WTC11 (cell line): ENCODE results near the gene ESYT1. TPM values are rescaled to one million over a fixed set of nuclear protein-coding genes. Genes with fewer than 3 reads are reported as not detected.

ENCODE experiments used
- ATAC-seq: fragments of 200-7000 bp; cut with Tn5 transposase; 2 replicates; pipeline ENCODE4 v1.10.0; 2021; ENCODE audit warnings: mild to moderate bottlenecking, moderate library complexity
- CTCF ChIA-PET: fragments of 300-600 bp; sonication (Branson Sonifier 250); formaldehyde crosslinking; loops from one replicate; lab custom pipeline; 2021; ENCODE audit warnings: antibody characterized with exemption; lab: Charles Lee
- POLR2A ChIA-PET: fragments of 350-600 bp; sonication (Branson Sonifier 250); formaldehyde crosslinking; loops from one replicate; lab custom pipeline; 2021; ENCODE audit warnings: antibody characterized with exemption; lab: Charles Lee
- DNase-seq: peaks from one replicate; pipeline ENCODE4 v3.0.0; 2021; ENCODE audit warnings: low spot score
- H3K27ac Mint-ChIP-seq: 2 replicates; pipeline ENCODE4 v1.8.0; 2021; ENCODE audit warnings: mixed read lengths
- H3K27me3 Mint-ChIP-seq: 2 replicates; pipeline ENCODE4 v1.8.0; 2021; ENCODE audit warnings: low read depth, mild to moderate bottlenecking, moderate library complexity, mixed read lengths
- H3K36me3 Mint-ChIP-seq: 2 replicates; pipeline ENCODE4 v1.8.0; 2021; ENCODE audit warnings: mixed read lengths
- H3K4me1 Mint-ChIP-seq: 2 replicates; pipeline ENCODE4 v1.8.0; 2022; ENCODE audit warnings: mixed read lengths
- H3K4me3 Mint-ChIP-seq: 2 replicates; pipeline ENCODE4 v1.8.0; 2021; ENCODE audit warnings: mild to moderate bottlenecking, moderate library complexity, mixed read lengths
- H3K9me3 Mint-ChIP-seq: 2 replicates; pipeline ENCODE4 v1.8.0; 2021; ENCODE audit warnings: mixed read lengths
- ETV6 ChIP-seq: sonication (generic); formaldehyde crosslinking; IDR thresholded peaks from 2 replicates; pipeline ENCODE4 v1.8.1; 2022; ENCODE audit warnings: mild to moderate bottlenecking, missing genetic modification reagents
- FOXK1 ChIP-seq: sonication (generic); formaldehyde crosslinking; IDR thresholded peaks from 2 replicates; pipeline ENCODE4 v1.8.0; 2022; ENCODE audit warnings: mild to moderate bottlenecking, moderate library complexity, missing genetic modification reagents
- IRF2 ChIP-seq: sonication (generic); formaldehyde crosslinking; IDR thresholded peaks from 2 replicates; pipeline ENCODE4 v1.8.0; 2022; ENCODE audit warnings: low read depth, missing genetic modification reagents, borderline replicate concordance
- JUN ChIP-seq: sonication (generic); formaldehyde crosslinking; IDR thresholded peaks from 2 replicates; pipeline ENCODE4 v1.8.0; 2023; ENCODE audit warnings: mild to moderate bottlenecking, missing genetic modification reagents
- NR1H2 ChIP-seq: sonication (generic); formaldehyde crosslinking; IDR thresholded peaks from 2 replicates; pipeline ENCODE4 v1.9.0; 2021; ENCODE audit warnings: mild to moderate bottlenecking, moderate library complexity, missing genetic modification reagents
- RORB ChIP-seq: fragments of 250-450 bp; sonication (Bioruptor Pico); IDR thresholded peaks from 2 replicates; pipeline ENCODE4 v1.9.0; 2021; ENCODE audit warnings: mild to moderate bottlenecking
- TEAD1 ChIP-seq: sonication (generic); formaldehyde crosslinking; IDR thresholded peaks from 2 replicates; pipeline ENCODE4 v1.8.0; 2022; ENCODE audit warnings: mild to moderate bottlenecking, missing genetic modification reagents
- ZNF121 ChIP-seq: sonication (generic); formaldehyde crosslinking; IDR thresholded peaks from 2 replicates; pipeline ENCODE4 v1.8.0; 2023; ENCODE audit warnings: missing genetic modification reagents
- ZNF219 ChIP-seq: sonication (generic); formaldehyde crosslinking; IDR thresholded peaks from 2 replicates; pipeline ENCODE4 v1.8.0; 2023; ENCODE audit warnings: missing genetic modification reagents, mild to moderate bottlenecking, borderline replicate concordance
- ZNF416 ChIP-seq: fragments of 250-450 bp; sonication (Bioruptor Pico); IDR thresholded peaks from 2 replicates; pipeline ENCODE4 v1.9.0; 2021; ENCODE audit warnings: mild to moderate bottlenecking, inconsistent platforms
- total RNA-seq: library from RNA; stranded (reverse); gene quantifications from 3 replicates; pipeline ENCODE4 v1.2.3, GENCODE V29; 2021
- TF ChIP-seq, protein P1 (sequence below): sonication (generic); formaldehyde crosslinking; IDR thresholded peaks from 2 replicates; pipeline ENCODE4 v1.8.1; 2022; ENCODE audit warnings: mild to moderate bottlenecking, moderate library complexity, missing genetic modification reagents
- TF ChIP-seq, protein P2 (sequence below): sonication (generic); formaldehyde crosslinking; IDR thresholded peaks from 2 replicates; pipeline ENCODE4 v1.8.0; 2022; ENCODE audit warnings: missing genetic modification reagents
- TF ChIP-seq, protein P3 (sequence below): sonication (generic); formaldehyde crosslinking; IDR thresholded peaks from 2 replicates; pipeline ENCODE4 v1.8.1; 2022; ENCODE audit warnings: low read depth, missing genetic modification reagents, borderline replicate concordance
- TF ChIP-seq, protein P4 (sequence below): sonication (generic); formaldehyde crosslinking; conservative IDR thresholded peaks from 2 replicates; pipeline ENCODE4 v1.8.1; 2023; ENCODE audit warnings: mild to moderate bottlenecking, low read depth, missing genetic modification reagents, moderate library complexity
- TF ChIP-seq, protein P5 (sequence below): sonication (generic); formaldehyde crosslinking; IDR thresholded peaks from 2 replicates; pipeline ENCODE4 v1.8.0; 2023; ENCODE audit warnings: mild to moderate bottlenecking, missing genetic modification reagents
- TF ChIP-seq, protein P6 (sequence below): sonication (generic); formaldehyde crosslinking; IDR thresholded peaks from 2 replicates; pipeline ENCODE4 v1.8.0; 2022; ENCODE audit warnings: mild to moderate bottlenecking, missing genetic modification reagents

ESYT1 gene
- total RNA-seq, 1 experiment from 2014 or later = 80.1 TPM

DNA sequence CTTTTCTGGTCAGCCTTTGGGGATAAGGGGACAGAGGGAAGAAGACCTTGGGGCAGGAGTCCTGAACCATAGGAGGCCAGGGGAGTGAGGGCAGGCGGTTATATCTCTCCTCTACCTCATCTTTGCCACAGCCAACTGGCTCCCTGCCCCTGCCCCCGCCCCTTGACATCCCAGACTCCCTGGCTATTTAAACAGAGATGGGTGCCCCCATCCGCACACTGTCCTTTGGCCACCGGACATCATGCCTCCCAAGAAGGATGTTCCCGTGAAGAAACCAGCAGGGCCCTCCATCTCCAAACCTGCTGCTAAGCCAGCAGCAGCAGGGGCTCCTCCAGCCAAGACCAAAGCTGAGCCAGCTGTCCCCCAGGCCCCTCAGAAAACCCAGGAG, 25.6 kb downstream of the ESYT1 start:
- POLR2A ChIA-PET = interaction anchor here (0.5 kb wide), 1 partner anchor 69 kb away, joined by 3 read pairs; no protein-coding TSS in a partner anchor

DNA sequence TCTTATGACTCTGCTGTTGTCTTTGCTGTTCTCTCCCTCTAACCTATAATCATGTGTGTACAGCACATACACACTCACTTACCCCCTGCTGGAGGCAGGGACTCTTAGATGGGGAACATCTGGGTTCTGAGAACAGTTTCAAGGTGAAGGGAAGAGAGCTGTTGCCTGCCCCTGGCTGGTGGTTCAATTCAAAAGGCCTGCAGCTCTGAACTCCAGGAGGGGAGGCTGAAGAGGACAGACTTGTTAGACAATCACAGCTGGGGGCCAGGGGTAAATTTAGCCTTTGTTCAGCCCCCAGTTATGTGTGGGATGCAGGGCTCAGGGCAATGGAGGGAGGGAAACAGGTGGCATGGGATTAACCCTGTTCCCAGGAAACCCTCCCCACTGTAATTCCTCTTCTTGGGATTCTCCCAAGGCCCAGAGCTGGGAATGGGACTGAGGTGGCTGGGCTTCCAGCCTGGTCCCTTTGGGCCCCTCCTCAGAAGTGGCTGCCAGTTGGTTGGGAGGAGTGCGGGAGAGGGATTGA, 26.2 kb downstream of the ESYT1 start:
- no peaks in the 10 kb centered on the region for H3K9me3 Mint-ChIP-seq
- ChIA-PET POLR2A (no interaction called here), CTCF (interaction anchor here (0.5 to 1.3 kb wide), 4 partner anchors 18 to 35 kb away, joined by 3 read pairs; partner anchors contain the start of genes ESYT1 and SMARCC2)
- H3K4me3 Mint-ChIP-seq = no peak overlapping the region
- TF ChIP-seq, protein P1, sequence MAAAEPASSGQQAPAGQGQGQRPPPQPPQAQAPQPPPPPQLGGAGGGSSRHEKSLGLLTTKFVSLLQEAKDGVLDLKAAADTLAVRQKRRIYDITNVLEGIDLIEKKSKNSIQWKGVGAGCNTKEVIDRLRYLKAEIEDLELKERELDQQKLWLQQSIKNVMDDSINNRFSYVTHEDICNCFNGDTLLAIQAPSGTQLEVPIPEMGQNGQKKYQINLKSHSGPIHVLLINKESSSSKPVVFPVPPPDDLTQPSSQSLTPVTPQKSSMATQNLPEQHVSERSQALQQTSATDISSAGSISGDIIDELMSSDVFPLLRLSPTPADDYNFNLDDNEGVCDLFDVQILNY (CRISPR knock-in tag) = no peak
- TF ChIP-seq, protein P2, sequence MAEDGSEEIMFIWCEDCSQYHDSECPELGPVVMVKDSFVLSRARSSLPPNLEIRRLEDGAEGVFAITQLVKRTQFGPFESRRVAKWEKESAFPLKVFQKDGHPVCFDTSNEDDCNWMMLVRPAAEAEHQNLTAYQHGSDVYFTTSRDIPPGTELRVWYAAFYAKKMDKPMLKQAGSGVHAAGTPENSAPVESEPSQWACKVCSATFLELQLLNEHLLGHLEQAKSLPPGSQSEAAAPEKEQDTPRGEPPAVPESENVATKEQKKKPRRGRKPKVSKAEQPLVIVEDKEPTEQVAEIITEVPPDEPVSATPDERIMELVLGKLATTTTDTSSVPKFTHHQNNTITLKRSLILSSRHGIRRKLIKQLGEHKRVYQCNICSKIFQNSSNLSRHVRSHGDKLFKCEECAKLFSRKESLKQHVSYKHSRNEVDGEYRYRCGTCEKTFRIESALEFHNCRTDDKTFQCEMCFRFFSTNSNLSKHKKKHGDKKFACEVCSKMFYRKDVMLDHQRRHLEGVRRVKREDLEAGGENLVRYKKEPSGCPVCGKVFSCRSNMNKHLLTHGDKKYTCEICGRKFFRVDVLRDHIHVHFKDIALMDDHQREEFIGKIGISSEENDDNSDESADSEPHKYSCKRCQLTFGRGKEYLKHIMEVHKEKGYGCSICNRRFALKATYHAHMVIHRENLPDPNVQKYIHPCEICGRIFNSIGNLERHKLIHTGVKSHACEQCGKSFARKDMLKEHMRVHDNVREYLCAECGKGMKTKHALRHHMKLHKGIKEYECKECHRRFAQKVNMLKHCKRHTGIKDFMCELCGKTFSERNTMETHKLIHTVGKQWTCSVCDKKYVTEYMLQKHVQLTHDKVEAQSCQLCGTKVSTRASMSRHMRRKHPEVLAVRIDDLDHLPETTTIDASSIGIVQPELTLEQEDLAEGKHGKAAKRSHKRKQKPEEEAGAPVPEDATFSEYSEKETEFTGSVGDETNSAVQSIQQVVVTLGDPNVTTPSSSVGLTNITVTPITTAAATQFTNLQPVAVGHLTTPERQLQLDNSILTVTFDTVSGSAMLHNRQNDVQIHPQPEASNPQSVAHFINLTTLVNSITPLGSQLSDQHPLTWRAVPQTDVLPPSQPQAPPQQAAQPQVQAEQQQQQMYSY = no peak
- no peak for TF ChIP-seq ZNF121 (CRISPR knock-in tag)
- TF ChIP-seq RORB (CRISPR knock-in tag) = no peak
- TF ChIP-seq, protein P3, sequence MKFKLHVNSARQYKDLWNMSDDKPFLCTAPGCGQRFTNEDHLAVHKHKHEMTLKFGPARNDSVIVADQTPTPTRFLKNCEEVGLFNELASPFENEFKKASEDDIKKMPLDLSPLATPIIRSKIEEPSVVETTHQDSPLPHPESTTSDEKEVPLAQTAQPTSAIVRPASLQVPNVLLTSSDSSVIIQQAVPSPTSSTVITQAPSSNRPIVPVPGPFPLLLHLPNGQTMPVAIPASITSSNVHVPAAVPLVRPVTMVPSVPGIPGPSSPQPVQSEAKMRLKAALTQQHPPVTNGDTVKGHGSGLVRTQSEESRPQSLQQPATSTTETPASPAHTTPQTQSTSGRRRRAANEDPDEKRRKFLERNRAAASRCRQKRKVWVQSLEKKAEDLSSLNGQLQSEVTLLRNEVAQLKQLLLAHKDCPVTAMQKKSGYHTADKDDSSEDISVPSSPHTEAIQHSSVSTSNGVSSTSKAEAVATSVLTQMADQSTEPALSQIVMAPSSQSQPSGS (CRISPR knock-in tag) = no peak
- TF ChIP-seq, protein P4, sequence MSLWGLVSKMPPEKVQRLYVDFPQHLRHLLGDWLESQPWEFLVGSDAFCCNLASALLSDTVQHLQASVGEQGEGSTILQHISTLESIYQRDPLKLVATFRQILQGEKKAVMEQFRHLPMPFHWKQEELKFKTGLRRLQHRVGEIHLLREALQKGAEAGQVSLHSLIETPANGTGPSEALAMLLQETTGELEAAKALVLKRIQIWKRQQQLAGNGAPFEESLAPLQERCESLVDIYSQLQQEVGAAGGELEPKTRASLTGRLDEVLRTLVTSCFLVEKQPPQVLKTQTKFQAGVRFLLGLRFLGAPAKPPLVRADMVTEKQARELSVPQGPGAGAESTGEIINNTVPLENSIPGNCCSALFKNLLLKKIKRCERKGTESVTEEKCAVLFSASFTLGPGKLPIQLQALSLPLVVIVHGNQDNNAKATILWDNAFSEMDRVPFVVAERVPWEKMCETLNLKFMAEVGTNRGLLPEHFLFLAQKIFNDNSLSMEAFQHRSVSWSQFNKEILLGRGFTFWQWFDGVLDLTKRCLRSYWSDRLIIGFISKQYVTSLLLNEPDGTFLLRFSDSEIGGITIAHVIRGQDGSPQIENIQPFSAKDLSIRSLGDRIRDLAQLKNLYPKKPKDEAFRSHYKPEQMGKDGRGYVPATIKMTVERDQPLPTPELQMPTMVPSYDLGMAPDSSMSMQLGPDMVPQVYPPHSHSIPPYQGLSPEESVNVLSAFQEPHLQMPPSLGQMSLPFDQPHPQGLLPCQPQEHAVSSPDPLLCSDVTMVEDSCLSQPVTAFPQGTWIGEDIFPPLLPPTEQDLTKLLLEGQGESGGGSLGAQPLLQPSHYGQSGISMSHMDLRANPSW (CRISPR knock-in tag) = no peak
- H3K4me1 Mint-ChIP-seq = peaks cover 25% of the 10 kb centered on the region
- DNase-seq = no peak
- ATAC-seq = no peak
- H3K27ac Mint-ChIP-seq = no peak overlapping the region
- peaks cover 23% of the 10 kb centered on the region for H3K36me3 Mint-ChIP-seq
- H3K27me3 Mint-ChIP-seq = no peaks in the 10 kb centered on the region

More for the DNA sequence above, 25.6 kb downstream of the ESYT1 start:
- ATAC-seq (no peak), DNase-seq (no peak)
- CTCF ChIA-PET = interaction anchor here (0.5 to 1.3 kb wide), 4 partner anchors 18 to 36 kb away, joined by 3 read pairs; partner anchors contain the start of genes ESYT1 and SMARCC2
- no peak overlapping the region for H3K27ac Mint-ChIP-seq
- H3K9me3 Mint-ChIP-seq = no peaks in the 10 kb centered on the region
- H3K4me3 Mint-ChIP-seq = peak overlapping the region; percentile 93
- H3K36me3 Mint-ChIP-seq = peaks cover 17% of the 10 kb centered on the region
- no peaks in the 10 kb centered on the region for H3K27me3 Mint-ChIP-seq
- TF ChIP-seq NR1H2 = no peak
- TF ChIP-seq, protein P5, sequence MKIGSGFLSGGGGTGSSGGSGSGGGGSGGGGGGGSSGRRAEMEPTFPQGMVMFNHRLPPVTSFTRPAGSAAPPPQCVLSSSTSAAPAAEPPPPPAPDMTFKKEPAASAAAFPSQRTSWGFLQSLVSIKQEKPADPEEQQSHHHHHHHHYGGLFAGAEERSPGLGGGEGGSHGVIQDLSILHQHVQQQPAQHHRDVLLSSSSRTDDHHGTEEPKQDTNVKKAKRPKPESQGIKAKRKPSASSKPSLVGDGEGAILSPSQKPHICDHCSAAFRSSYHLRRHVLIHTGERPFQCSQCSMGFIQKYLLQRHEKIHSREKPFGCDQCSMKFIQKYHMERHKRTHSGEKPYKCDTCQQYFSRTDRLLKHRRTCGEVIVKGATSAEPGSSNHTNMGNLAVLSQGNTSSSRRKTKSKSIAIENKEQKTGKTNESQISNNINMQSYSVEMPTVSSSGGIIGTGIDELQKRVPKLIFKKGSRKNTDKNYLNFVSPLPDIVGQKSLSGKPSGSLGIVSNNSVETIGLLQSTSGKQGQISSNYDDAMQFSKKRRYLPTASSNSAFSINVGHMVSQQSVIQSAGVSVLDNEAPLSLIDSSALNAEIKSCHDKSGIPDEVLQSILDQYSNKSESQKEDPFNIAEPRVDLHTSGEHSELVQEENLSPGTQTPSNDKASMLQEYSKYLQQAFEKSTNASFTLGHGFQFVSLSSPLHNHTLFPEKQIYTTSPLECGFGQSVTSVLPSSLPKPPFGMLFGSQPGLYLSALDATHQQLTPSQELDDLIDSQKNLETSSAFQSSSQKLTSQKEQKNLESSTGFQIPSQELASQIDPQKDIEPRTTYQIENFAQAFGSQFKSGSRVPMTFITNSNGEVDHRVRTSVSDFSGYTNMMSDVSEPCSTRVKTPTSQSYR (CRISPR knock-in tag) = no peak
- TF ChIP-seq ZNF219 = no peak
- TF ChIP-seq TEAD1 (CRISPR knock-in tag) = no peak
- no peak for TF ChIP-seq FOXK1 (CRISPR knock-in tag)
- TF ChIP-seq JUN (CRISPR knock-in tag) = no peak
- TF ChIP-seq, protein P6, sequence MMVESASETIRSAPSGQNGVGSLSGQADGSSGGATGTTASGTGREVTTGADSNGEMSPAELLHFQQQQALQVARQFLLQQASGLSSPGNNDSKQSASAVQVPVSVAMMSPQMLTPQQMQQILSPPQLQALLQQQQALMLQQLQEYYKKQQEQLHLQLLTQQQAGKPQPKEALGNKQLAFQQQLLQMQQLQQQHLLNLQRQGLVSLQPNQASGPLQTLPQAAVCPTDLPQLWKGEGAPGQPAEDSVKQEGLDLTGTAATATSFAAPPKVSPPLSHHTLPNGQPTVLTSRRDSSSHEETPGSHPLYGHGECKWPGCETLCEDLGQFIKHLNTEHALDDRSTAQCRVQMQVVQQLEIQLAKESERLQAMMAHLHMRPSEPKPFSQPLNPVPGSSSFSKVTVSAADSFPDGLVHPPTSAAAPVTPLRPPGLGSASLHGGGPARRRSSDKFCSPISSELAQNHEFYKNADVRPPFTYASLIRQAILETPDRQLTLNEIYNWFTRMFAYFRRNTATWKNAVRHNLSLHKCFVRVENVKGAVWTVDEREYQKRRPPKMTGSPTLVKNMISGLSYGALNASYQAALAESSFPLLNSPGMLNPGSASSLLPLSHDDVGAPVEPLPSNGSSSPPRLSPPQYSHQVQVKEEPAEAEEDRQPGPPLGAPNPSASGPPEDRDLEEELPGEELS (CRISPR knock-in tag) = no peak
- TF ChIP-seq ETV6 (CRISPR knock-in tag) = no peak
- TF ChIP-seq, protein P3 (CRISPR knock-in tag) = no peak
- TF ChIP-seq IRF2 (CRISPR knock-in tag) = no peak
- TF ChIP-seq, protein P1 (CRISPR knock-in tag) = no peak
- no peak for TF ChIP-seq ZNF416 (CRISPR knock-in tag)
- H3K4me1 Mint-ChIP-seq = peaks cover 20% of the 10 kb centered on the region
